PC-3 (cell line): ENCODE results near the gene SLC27A4. TPM values are rescaled to one million over a fixed set of nuclear protein-coding genes. Genes with fewer than 3 reads are reported as not detected.

Experiments
- ATAC-seq: fragments of 200-7000 bp; cut with Tn5 transposase; 2 replicates; pipeline ENCODE4 v1.9.1; 2020; ENCODE audit warnings: mild to moderate bottlenecking, moderate library complexity
- BruUV-seq: library from RNA; stranded (reverse); fragments of 400-500 nt; replicated peaks from 2 replicates; lab custom pipeline; 2021; lab: Mats Ljungman, UMichigan
- CTCF ChIA-PET: fragments of 300-600 bp; sonication (Branson Sonifier 250); formaldehyde crosslinking; loops from one replicate; lab custom pipeline; 2022; ENCODE audit warnings: antibody characterized with exemption; lab: Charles Lee
- POLR2A ChIA-PET: fragments of 300-600 bp; sonication (Branson Sonifier 250); formaldehyde crosslinking; loops from one replicate; lab custom pipeline; 2022; ENCODE audit warnings: antibody characterized with exemption; ENCODE audit not compliant: unreplicated experiment; lab: Charles Lee
- DNase-seq: peaks from one replicate; pipeline ENCODE4 v3.0.0-alpha.2; 2015
- H2AFZ ChIP-seq: fragments of 300-600 bp; sonication (generic); 2 replicates; pipeline ENCODE4 v1.6.0; 2016; ENCODE audit warnings: antibody characterized with exemption, low read length
- H3F3A ChIP-seq: fragments of 300-600 bp; sonication (generic); one replicate; pipeline ENCODE4 v1.6.0; 2017; ENCODE audit warnings: antibody characterized with exemption, low read length, control low read depth, mild to moderate bottlenecking; ENCODE audit not compliant: unreplicated experiment
- H3K27ac ChIP-seq: fragments of 300-600 bp; sonication (generic); 2 replicates; pipeline ENCODE4 v1.5.1; 2016; ENCODE audit warnings: mild to moderate bottlenecking, low read length
- H3K27me3 ChIP-seq: fragments of 300-600 bp; sonication (generic); 2 replicates; pipeline ENCODE4 v1.6.1; 2016; ENCODE audit warnings: low read length, mixed read lengths
- H3K36me3 ChIP-seq: fragments of 300-600 bp; sonication (generic); 2 replicates; pipeline ENCODE4 v1.6.1; 2016; ENCODE audit warnings: low read depth, mixed run types, low read length, mixed read lengths
- H3K4me1 ChIP-seq: fragments of 300-600 bp; sonication (generic); 2 replicates; pipeline ENCODE4 v1.5.1; 2016; ENCODE audit warnings: low read length; ENCODE audit not compliant: insufficient read depth
- H3K4me2 ChIP-seq: fragments of 300-600 bp; sonication (generic); 2 replicates; pipeline ENCODE4 v1.6.0; 2016; ENCODE audit warnings: low read length
- H3K4me3 ChIP-seq: fragments of 300-600 bp; sonication (generic); 2 replicates; pipeline ENCODE4 v1.5.1; 2016; ENCODE audit warnings: mild to moderate bottlenecking, low read length, mixed read lengths
- H3K79me2 ChIP-seq: fragments of 300-600 bp; sonication (generic); 2 replicates; pipeline ENCODE4 v1.6.1; 2017; ENCODE audit warnings: low read length, mixed read lengths
- H3K9ac ChIP-seq: fragments of 300-600 bp; sonication (generic); 2 replicates; pipeline ENCODE4 v1.6.0; 2016; ENCODE audit warnings: mild to moderate bottlenecking, low read length
- H3K9me2 ChIP-seq: fragments of 300-600 bp; sonication (generic); replicated peaks from 2 replicates; pipeline ENCODE4 v1.6.1; 2016; ENCODE audit warnings: mixed run types, low read length, mixed read lengths
- H3K9me3 ChIP-seq: fragments of 300-600 bp; sonication (generic); 2 replicates; pipeline ENCODE4 v1.6.1; 2016; ENCODE audit warnings: low read length, mixed read lengths
- H4K20me1 ChIP-seq: fragments of 300-600 bp; sonication (generic); 2 replicates; pipeline ENCODE4 v1.6.1; 2016; ENCODE audit warnings: low read length, mixed read lengths
- EZH2 ChIP-seq: fragments of 300-600 bp; sonication (generic); IDR thresholded peaks from one replicate; pipeline ENCODE4 v1.6.1; 2017; ENCODE audit warnings: antibody characterized with exemption, mild to moderate bottlenecking, low read length; ENCODE audit not compliant: unreplicated experiment
- EZH2phosphoT487 ChIP-seq: fragments of 300-600 bp; sonication (generic); IDR thresholded peaks from 2 replicates; pipeline ENCODE4 v1.6.1; 2018; ENCODE audit warnings: mild to moderate bottlenecking, antibody characterized with exemption, low read length, borderline replicate concordance
- intact Hi-C: fragments of 100-400 bp; cut with micrococcal nuclease; formaldehyde crosslinking; loops from 2 replicates; pipeline ENCODE4 v1.9.0; 2023
- total RNA-seq: library from RNA; depleted of rRNA; stranded (reverse); fragments of >200 nt; gene quantifications from 2 replicates; pipeline ENCODE4 v1.2.3, GENCODE V29; 2014
- TF ChIP-seq, protein P1 (sequence below): fragments of 300-600 bp; sonication (generic); conservative IDR thresholded peaks from 2 replicates; pipeline ENCODE4 v1.5.1; 2017; ENCODE audit warnings: antibody characterized with exemption, low read depth, mild to moderate bottlenecking, low read length

Gene SLC27A4
- total RNA-seq, 1 experiment from 2014 or later: 39.1 TPM

DNA sequence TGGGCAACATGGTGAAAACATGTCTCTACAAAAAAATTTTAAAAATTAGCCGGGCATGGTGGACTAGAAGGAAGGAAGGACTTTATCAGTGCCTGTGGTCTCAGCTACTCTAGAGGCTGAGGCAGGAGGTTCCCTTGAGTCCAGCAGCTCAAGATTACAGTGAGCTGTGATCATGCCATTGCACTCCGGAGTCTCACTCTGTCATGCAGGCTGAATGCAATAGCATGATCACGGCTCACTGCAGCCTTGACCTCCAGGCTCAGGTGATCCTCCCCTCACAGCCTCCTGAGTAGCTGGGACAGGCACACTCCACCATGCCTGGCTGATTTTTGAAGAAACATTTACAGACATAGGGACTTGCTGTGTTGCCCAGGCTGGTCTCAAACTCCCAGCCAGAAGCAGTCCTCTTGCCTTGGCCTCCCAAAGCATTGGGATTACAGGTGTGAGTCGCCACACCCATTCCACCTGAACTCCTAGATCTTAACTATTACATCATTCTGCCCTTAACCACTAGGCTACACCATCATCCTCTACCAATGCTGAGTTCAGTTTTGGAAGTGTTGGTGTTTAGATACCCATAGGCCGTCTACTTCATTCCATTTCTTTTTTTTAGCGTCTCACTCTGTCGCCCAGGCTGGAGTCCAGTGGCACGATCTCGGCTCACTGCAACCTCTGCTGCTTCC lies 28.8 kb downstream of the SLC27A4 start:
- no peaks in the 10 kb centered on the region for H3K27me3 ChIP-seq
- DNase-seq (no peak), ATAC-seq (no peak)
- no peak overlapping the region for H2AFZ ChIP-seq
- no peaks in the 10 kb centered on the region for H3K9me2 ChIP-seq
- H3K36me3 ChIP-seq: no peaks in the 10 kb centered on the region
- no peak overlapping the region for H3K9ac ChIP-seq
- H3K4me3 ChIP-seq: no peak overlapping the region
- no peaks in the 10 kb centered on the region for H3F3A ChIP-seq
- no peak overlapping the region for H3K4me2 ChIP-seq
- ChIA-PET POLR2A (no interaction called here), CTCF (interaction anchor here (0.7 kb wide), 1 partner anchor 52 kb away, joined by 3 read pairs; the partner anchor contains the start of gene CERCAM)
- peaks cover 12% of the 10 kb centered on the region; the same call in 1 of the 2 replicates for H3K4me1 ChIP-seq
- H3K27ac ChIP-seq: no peak overlapping the region
- peaks cover 28% of the 10 kb centered on the region for H3K79me2 ChIP-seq
- BruUV-seq: no TSS peak
- no peaks in the 10 kb centered on the region for H4K20me1 ChIP-seq
- TF ChIP-seq EZH2phosphoT487 (no peak), EZH2 (no peak)
- TF ChIP-seq, protein P1, sequence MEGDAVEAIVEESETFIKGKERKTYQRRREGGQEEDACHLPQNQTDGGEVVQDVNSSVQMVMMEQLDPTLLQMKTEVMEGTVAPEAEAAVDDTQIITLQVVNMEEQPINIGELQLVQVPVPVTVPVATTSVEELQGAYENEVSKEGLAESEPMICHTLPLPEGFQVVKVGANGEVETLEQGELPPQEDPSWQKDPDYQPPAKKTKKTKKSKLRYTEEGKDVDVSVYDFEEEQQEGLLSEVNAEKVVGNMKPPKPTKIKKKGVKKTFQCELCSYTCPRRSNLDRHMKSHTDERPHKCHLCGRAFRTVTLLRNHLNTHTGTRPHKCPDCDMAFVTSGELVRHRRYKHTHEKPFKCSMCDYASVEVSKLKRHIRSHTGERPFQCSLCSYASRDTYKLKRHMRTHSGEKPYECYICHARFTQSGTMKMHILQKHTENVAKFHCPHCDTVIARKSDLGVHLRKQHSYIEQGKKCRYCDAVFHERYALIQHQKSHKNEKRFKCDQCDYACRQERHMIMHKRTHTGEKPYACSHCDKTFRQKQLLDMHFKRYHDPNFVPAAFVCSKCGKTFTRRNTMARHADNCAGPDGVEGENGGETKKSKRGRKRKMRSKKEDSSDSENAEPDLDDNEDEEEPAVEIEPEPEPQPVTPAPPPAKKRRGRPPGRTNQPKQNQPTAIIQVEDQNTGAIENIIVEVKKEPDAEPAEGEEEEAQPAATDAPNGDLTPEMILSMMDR: no peak
- intact Hi-C loops: no loop called here
- no peaks in the 10 kb centered on the region for H3K9me3 ChIP-seq

DNA sequence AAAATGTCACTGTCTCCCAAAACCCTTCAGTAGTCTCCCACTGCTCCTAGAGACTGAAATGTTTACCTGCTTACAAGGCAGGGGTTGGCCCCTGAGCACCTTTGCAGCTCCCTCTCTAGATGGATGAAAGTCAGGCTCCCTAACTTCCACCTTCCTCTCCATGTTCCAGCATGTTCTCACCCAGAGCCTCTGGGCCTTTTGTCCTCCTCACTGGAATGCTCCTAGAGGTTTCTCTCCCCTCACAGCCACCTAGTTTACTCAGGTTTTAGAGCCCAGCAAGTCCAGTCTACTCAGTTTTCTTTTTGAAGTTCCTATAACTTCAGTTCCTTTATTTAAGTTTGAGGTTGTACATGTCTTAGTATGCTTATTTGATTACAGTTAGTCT lies 30.0 kb downstream of the SLC27A4 start:
- peak overlapping the region; percentile 93 for H2AFZ ChIP-seq
- CTCF ChIA-PET: no interaction called here
- H3K9me3 ChIP-seq: no peaks in the 10 kb centered on the region
- no peaks in the 10 kb centered on the region for H4K20me1 ChIP-seq
- no peaks in the 10 kb centered on the region for H3K9me2 ChIP-seq
- no peaks in the 10 kb centered on the region for H3F3A ChIP-seq
- intact Hi-C loops: no loop called here
- H3K36me3 ChIP-seq: no peaks in the 10 kb centered on the region
- peak overlapping the region; percentile 96 for H3K9ac ChIP-seq
- H3K4me2 ChIP-seq: peak overlapping the region; percentile 90
- H3K4me3 ChIP-seq: peak overlapping the region; percentile 97
- TF ChIP-seq, protein P1: no peak
- TF ChIP-seq EZH2: no peak
- TF ChIP-seq EZH2phosphoT487: no peak
- POLR2A ChIA-PET: no interaction called here
- peak overlapping the region; percentile 77; the same call in 1 of the 2 replicates for H3K27ac ChIP-seq
- peaks cover 39% of the 10 kb centered on the region for H3K79me2 ChIP-seq
- no TSS peak for BruUV-seq
- H3K4me1 ChIP-seq: peaks cover 12% of the 10 kb centered on the region; the same call in 1 of the 2 replicates
- ATAC-seq (peak; percentile 2; the same call in 1 of the 2 replicates), DNase-seq (no peak)
- H3K27me3 ChIP-seq: no peaks in the 10 kb centered on the region
